ENCODE results near the gene SYCP1.
"Not testable (repeated sequence)": the region's sequence is repeated elsewhere in the genome, so short reads cannot be mapped to it uniquely, and the experiment has no call there.

SYCP1 gene, protein sequence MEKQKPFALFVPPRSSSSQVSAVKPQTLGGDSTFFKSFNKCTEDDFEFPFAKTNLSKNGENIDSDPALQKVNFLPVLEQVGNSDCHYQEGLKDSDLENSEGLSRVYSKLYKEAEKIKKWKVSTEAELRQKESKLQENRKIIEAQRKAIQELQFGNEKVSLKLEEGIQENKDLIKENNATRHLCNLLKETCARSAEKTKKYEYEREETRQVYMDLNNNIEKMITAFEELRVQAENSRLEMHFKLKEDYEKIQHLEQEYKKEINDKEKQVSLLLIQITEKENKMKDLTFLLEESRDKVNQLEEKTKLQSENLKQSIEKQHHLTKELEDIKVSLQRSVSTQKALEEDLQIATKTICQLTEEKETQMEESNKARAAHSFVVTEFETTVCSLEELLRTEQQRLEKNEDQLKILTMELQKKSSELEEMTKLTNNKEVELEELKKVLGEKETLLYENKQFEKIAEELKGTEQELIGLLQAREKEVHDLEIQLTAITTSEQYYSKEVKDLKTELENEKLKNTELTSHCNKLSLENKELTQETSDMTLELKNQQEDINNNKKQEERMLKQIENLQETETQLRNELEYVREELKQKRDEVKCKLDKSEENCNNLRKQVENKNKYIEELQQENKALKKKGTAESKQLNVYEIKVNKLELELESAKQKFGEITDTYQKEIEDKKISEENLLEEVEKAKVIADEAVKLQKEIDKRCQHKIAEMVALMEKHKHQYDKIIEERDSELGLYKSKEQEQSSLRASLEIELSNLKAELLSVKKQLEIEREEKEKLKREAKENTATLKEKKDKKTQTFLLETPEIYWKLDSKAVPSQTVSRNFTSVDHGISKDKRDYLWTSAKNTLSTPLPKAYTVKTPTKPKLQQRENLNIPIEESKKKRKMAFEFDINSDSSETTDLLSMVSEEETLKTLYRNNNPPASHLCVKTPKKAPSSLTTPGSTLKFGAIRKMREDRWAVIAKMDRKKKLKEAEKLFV

DNA sequence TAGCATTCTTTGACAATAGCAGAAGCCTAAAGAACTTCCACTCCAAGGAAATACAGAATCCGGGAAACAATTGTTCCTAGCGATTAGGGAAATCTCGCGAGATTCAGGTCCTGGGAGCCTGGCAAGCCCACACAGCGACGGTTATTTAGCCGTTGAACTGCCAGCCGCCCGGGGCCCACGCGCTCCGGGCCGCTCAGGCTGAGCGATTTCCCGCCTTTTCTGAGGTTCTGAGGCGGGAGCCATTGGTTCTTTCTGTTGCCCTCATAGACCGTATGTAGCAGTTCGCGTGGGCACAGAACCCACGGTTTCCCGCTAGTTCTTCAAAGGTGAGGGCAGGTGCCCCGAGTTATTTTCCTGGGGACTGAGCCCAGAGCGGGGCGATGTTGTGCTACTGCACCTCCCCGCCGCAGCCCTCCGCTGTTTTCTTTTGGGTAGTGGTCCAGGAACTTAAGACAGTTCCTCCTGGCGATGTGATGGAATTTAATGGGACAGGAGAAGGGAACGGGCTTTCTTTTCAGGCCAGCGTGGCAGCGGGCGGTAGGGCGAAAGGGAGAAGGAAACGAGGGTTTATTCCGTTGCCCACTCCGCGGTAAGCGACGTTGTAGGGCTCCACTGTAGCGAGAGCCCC lies at the start of gene SYCP1:
SYCP1 (plus strand) TSS at position 171 of the 628 bp plus-strand sequence. CDS start 602 bp downstream, outside the sequence.
- no peak within 1 kb of the TSS for H3K9ac ChIP-seq (ENCODE audit: low read length)
- peaks cover 4% of the 10 kb centered on the region for H3K9me3 ChIP-seq (ENCODE audit: low read length)
- H3K27me3 ChIP-seq (ENCODE audit: control insufficient read depth in 1 of 2, insufficient read depth in 2 of 2, low read length in 2 of 2): peaks cover 12 to 15% of the 10 kb centered on the region in 2 donors
- H3K4me3 ChIP-seq (ENCODE audit: low read depth in 1 of 2, low read length in 2 of 2): peak within 1 kb of the TSS in 1 of 2 donors; percentile 1
- no peaks in the 10 kb centered on the region for H3K36me3 ChIP-seq (ENCODE audit: insufficient read depth, low read length)
- no peaks in the 10 kb centered on the region for H3K4me1 ChIP-seq (ENCODE audit: insufficient read depth, low read length)
- H3K27ac ChIP-seq (ENCODE audit: low read depth, low read length): no peak within 1 kb of the TSS

DNA sequence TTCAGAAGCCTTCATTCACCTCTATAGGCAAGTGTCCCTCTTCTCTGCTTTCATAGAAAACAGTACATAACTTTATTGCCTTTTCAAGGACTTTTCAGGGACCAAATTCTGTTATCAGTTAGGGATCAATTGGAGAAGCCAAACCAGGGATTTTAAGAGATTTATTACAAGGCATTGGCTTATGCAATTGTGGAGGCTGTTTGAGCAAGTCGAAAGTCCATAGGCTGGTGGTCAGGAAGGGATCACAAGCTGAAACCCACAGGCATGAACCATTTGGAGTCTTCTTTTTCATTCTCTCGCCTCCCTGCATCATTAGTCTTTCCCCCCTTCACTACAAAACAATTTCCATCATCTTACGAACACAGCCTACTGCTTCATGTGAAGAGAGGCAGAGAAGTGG lies 34.8 kb upstream of the SYCP1 start:
- Histone ChIP-seq H3K4me3 (ENCODE audit: low read depth in 1 of 2, low read length in 2 of 2) (no peak overlapping the region), H3K36me3 (ENCODE audit: insufficient read depth, low read length) (no peaks in the 10 kb centered on the region), H3K27ac (ENCODE audit: low read depth, low read length) (no peak overlapping the region), H3K9ac (ENCODE audit: low read length) (no peak overlapping the region), H3K4me1 (ENCODE audit: insufficient read depth, low read length) (no peaks in the 10 kb centered on the region), H3K9me3 (ENCODE audit: low read length) (no peaks in the 10 kb centered on the region), H3K27me3 (ENCODE audit: control insufficient read depth in 1 of 2, insufficient read depth in 2 of 2, low read length in 2 of 2) (no peaks in the 10 kb centered on the region)

DNA sequence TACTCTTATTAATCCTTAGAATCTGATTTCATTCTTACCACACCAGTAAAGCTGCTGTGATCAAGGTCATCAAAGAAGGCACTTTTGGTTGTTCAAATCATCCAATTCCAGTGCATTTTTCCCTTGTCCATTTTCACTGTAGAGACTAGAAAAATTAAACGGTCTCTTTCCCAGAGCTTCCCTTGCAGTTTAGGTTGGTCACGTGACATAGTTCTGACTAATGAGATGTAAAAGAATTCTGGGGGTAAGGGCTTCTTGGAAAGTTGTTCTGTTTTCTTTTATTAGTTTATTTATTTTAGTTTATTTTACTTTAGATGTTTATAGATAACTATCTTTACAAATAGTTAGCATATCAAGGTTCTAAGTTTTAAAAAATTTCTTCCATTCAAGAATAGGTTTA lies 34.3 kb upstream of the SYCP1 start:
- H3K27me3 ChIP-seq (ENCODE audit: control insufficient read depth in 1 of 2, insufficient read depth in 2 of 2, low read length in 2 of 2): no peaks in the 10 kb centered on the region
- no peaks in the 10 kb centered on the region for H3K36me3 ChIP-seq (ENCODE audit: insufficient read depth, low read length)
- H3K4me3 ChIP-seq (ENCODE audit: low read depth in 1 of 2, low read length in 2 of 2): no peak overlapping the region
- H3K27ac ChIP-seq (ENCODE audit: low read depth, low read length): no peak overlapping the region
- H3K9me3 ChIP-seq (ENCODE audit: low read length): no peaks in the 10 kb centered on the region
- H3K9ac ChIP-seq (ENCODE audit: low read length): no peak overlapping the region
- H3K4me1 ChIP-seq (ENCODE audit: insufficient read depth, low read length): no peaks in the 10 kb centered on the region

DNA sequence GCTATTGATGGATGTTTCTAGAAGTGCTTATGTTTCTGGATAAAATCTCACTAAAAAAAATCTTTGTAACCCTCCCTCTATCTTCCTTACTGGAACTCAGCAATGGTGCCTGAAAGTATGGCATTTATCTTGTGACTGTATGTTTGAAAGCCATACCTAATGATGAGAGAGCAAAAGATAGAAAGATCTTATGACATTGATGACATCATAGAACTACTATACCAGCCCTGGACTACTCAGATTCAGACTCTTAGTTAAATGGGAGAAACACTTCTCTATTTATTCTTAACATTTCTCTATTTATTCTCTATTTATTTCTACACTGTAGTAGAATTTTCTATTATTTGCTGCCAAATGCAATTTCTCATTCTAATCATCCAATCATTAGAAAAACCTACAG lies 32.7 kb upstream of the SYCP1 start:
- H3K9ac ChIP-seq (ENCODE audit: low read length): no peak overlapping the region
- H3K4me3 ChIP-seq (ENCODE audit: low read depth in 1 of 2, low read length in 2 of 2): no peak overlapping the region
- H3K27ac ChIP-seq (ENCODE audit: low read depth, low read length): no peak overlapping the region
- H3K27me3 ChIP-seq (ENCODE audit: control insufficient read depth in 1 of 2, insufficient read depth in 2 of 2, low read length in 2 of 2): no peaks in the 10 kb centered on the region
- H3K9me3 ChIP-seq (ENCODE audit: low read length): peaks cover 3% of the 10 kb centered on the region
- H3K4me1 ChIP-seq (ENCODE audit: insufficient read depth, low read length): no peaks in the 10 kb centered on the region
- H3K36me3 ChIP-seq (ENCODE audit: insufficient read depth, low read length): no peaks in the 10 kb centered on the region

DNA sequence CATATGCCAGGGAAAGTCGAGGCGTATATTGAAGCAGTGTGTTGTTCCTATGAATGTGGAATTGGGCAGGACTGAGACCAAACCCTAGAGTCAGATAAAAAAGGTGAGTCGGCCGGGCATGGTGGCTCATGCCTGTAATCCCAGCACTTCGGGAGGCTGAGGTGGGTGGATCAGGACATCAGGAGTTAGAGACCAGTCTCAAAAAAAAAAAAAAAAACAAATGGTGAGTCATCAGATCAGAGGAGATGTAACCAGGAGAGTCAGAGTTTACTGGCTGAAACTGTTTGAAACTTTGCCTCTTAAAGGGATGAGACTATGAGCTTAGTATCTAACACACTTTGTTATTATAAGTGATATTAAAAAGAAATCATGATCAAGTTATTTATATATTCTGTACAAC lies 26.4 kb upstream of the SYCP1 start:
- Histone ChIP-seq H3K9ac (ENCODE audit: low read length) (no peak overlapping the region), H3K36me3 (ENCODE audit: insufficient read depth, low read length) (no peaks in the 10 kb centered on the region), H3K27me3 (ENCODE audit: control insufficient read depth in 1 of 2, insufficient read depth in 2 of 2, low read length in 2 of 2) (no peaks in the 10 kb centered on the region), H3K4me1 (ENCODE audit: insufficient read depth, low read length) (no peaks in the 10 kb centered on the region), H3K27ac (ENCODE audit: low read depth, low read length) (no peak overlapping the region), H3K9me3 (ENCODE audit: low read length) (peaks cover 3% of the 10 kb centered on the region), H3K4me3 (ENCODE audit: low read depth in 1 of 2, low read length in 2 of 2) (no peak overlapping the region)

DNA sequence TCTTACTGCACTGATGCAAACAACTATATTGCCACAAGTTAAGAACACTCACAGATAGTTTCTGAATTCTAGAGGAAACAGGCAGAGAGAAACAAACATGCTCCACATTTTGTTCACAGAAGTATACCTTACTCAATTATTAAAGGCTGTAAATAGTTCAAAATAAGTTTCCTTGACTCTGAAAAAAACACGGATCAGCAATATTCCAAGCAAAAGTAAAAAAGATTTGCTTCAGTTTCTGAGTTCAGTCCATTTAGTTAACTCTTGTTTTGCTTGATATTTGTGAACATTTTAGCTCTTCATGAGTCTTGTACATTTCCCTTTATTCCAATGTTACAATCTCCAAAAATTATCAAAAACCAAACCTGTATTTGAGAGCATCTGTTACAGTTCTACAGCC lies 24.6 kb upstream of the SYCP1 start:
- not testable (repeated sequence) for H3K4me3 ChIP-seq (ENCODE audit: low read depth in 1 of 2, low read length in 2 of 2); H3K9me3 ChIP-seq (ENCODE audit: low read length); H3K9ac ChIP-seq (ENCODE audit: low read length); H3K27ac ChIP-seq (ENCODE audit: low read depth, low read length); H3K27me3 ChIP-seq (ENCODE audit: control insufficient read depth in 1 of 2, insufficient read depth in 2 of 2, low read length in 2 of 2); H3K36me3 ChIP-seq (ENCODE audit: insufficient read depth, low read length); H3K4me1 ChIP-seq (ENCODE audit: insufficient read depth, low read length)

DNA sequence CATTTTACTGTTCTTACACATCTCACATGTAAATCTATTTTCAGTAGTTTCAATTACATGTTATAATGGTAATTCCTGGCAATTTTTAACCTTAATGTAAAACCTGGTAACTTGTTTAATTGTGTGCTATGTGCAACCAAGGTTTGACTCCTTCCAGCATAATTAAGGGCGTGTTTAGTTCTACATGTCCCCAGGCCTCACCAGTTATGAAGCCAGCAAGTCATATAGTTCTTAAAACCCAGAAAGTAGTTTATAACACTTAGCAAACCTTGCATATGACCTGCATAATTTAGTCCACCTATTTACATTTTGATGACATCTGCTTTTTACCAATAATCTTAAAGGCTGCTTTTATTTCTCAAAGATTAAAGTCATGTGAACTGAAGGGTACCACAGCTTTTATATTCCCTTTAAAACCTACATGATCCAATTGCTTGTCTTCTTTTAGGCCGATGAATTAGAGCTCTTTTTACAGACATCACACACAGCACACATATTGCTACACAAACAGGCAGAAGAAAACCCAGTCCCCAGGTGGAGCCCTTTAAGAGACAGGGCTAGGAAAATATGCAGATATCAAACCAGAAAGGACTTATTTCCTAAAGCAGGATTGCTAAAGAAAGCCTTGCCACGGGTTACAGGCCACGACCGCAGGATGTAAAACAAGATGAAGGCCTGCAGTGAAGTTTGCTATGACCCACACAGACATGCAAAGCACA lies 23.2 kb upstream of the SYCP1 start:
- H3K27ac ChIP-seq (ENCODE audit: low read depth, low read length): no peak overlapping the region
- H3K36me3 ChIP-seq (ENCODE audit: insufficient read depth, low read length): no peaks in the 10 kb centered on the region
- no peaks in the 10 kb centered on the region for H3K27me3 ChIP-seq (ENCODE audit: control insufficient read depth in 1 of 2, insufficient read depth in 2 of 2, low read length in 2 of 2)
- H3K9me3 ChIP-seq (ENCODE audit: low read length): no peaks in the 10 kb centered on the region
- H3K4me1 ChIP-seq (ENCODE audit: insufficient read depth, low read length): no peaks in the 10 kb centered on the region
- no peak overlapping the region for H3K4me3 ChIP-seq (ENCODE audit: low read depth in 1 of 2, low read length in 2 of 2)
- H3K9ac ChIP-seq (ENCODE audit: low read length): no peak overlapping the region

DNA sequence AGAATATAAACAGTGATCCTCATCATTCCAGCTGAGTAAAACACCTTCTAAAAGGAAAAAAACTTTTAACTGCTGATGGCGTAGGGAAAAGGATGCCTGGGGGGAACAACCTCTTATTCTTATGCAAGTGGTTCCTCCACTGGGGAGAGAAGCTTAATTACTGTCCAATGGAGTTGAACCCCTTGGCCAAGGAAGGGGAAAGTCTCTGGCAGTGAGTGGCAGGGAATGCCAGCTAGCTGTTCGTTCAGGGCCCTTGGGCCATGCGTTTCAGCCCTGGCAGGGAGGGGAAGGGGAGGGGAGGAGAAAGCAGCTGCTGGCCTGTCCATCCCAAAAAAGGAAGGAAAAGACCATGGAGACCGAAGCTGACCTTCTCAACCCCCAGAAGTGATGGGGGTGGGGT lies 22.6 kb upstream of the SYCP1 start:
- no peaks in the 10 kb centered on the region for H3K9me3 ChIP-seq (ENCODE audit: low read length)
- H3K36me3 ChIP-seq (ENCODE audit: insufficient read depth, low read length): no peaks in the 10 kb centered on the region
- H3K27me3 ChIP-seq (ENCODE audit: control insufficient read depth in 1 of 2, insufficient read depth in 2 of 2, low read length in 2 of 2): no peaks in the 10 kb centered on the region
- H3K4me3 ChIP-seq (ENCODE audit: low read depth in 1 of 2, low read length in 2 of 2): no peak overlapping the region
- no peak overlapping the region for H3K9ac ChIP-seq (ENCODE audit: low read length)
- H3K27ac ChIP-seq (ENCODE audit: low read depth, low read length): no peak overlapping the region
- H3K4me1 ChIP-seq (ENCODE audit: insufficient read depth, low read length): no peaks in the 10 kb centered on the region

DNA sequence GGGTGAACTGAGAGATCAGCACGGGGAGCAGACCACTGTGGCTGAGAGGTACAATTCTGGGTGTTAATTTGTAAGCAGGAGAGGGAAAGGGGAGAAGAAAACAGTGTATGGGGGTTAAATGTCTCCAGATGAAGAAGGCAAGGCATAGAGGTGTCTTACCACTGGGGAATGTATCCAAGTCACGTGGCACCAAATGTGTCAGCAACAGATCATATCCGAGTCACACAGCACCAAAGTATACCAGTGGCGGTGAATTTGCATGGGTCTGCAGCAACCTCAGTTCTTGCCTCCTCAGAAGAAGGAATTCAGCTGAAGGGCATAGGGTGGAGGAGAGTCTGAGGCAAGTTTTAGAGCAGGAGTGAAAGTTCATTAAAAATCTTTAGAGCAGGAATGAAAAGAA lies 21.2 kb upstream of the SYCP1 start:
- no peaks in the 10 kb centered on the region for H3K36me3 ChIP-seq (ENCODE audit: insufficient read depth, low read length)
- H3K9me3 ChIP-seq (ENCODE audit: low read length): no peaks in the 10 kb centered on the region
- H3K9ac ChIP-seq (ENCODE audit: low read length): no peak overlapping the region
- H3K4me1 ChIP-seq (ENCODE audit: insufficient read depth, low read length): no peaks in the 10 kb centered on the region
- no peak overlapping the region for H3K27ac ChIP-seq (ENCODE audit: low read depth, low read length)
- no peaks in the 10 kb centered on the region for H3K27me3 ChIP-seq (ENCODE audit: control insufficient read depth in 1 of 2, insufficient read depth in 2 of 2, low read length in 2 of 2)
- no peak overlapping the region for H3K4me3 ChIP-seq (ENCODE audit: low read depth in 1 of 2, low read length in 2 of 2)

DNA sequence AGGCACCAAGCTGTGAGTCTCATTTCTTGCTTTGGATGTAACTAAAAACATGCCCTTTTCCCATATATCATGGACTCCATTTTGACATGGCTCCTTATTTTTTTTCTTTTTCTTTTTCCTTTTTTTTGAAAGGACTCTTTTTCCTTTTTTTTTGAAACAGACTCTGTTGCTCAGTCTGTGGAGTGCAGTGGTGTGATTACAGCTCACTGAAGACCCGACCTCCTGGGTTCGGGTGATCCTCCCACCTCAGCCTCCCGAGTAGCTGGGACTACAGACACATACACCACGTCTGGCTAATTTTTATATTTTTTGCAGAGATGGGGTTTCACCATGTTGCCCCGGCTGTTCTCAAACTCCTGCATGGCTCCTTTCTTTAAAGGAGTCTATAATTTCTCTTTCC lies 10.4 kb upstream of the SYCP1 start:
- Histone ChIP-seq H3K36me3 (ENCODE audit: insufficient read depth, low read length) (no peaks in the 10 kb centered on the region), H3K27me3 (ENCODE audit: control insufficient read depth in 1 of 2, insufficient read depth in 2 of 2, low read length in 2 of 2) (no peaks in the 10 kb centered on the region), H3K9me3 (ENCODE audit: low read length) (no peaks in the 10 kb centered on the region), H3K27ac (ENCODE audit: low read depth, low read length) (no peak overlapping the region), H3K9ac (ENCODE audit: low read length) (no peak overlapping the region), H3K4me3 (ENCODE audit: low read depth in 1 of 2, low read length in 2 of 2) (no peak overlapping the region), H3K4me1 (ENCODE audit: insufficient read depth, low read length) (no peaks in the 10 kb centered on the region)

DNA sequence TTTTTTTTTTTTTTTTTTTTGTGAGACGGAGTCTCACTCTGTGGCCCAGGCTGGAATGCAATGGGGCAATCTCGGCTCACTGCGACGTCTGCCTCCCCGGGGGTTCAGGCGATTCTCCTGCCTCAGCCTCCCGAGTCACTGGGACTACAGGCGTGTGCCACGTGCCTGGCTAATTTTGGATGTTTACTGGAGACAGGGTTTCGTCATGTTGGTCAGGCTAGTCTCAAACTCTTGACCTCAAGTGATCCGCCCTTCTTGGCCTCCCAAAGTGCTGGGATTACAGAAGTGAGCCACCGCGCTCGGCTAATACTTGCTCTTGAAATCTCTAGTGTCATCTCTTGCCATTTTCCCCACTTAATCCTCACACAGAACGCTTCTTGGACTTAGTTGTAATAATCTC lies 1.1 kb upstream of the SYCP1 start:
- Histone ChIP-seq H3K27ac (ENCODE audit: low read depth, low read length) (no peak overlapping the region), H3K9ac (ENCODE audit: low read length) (no peak overlapping the region), H3K9me3 (ENCODE audit: low read length) (peaks cover 4% of the 10 kb centered on the region), H3K4me3 (ENCODE audit: low read depth in 1 of 2, low read length in 2 of 2) (no peak overlapping the region), H3K4me1 (ENCODE audit: insufficient read depth, low read length) (no peaks in the 10 kb centered on the region), H3K27me3 (ENCODE audit: control insufficient read depth in 1 of 2, insufficient read depth in 2 of 2, low read length in 2 of 2) (peaks cover 12 to 15% of the 10 kb centered on the region in 2 donors), H3K36me3 (ENCODE audit: insufficient read depth, low read length) (no peaks in the 10 kb centered on the region)

Data from muscle layer of colon (tissue), 2 donors.